Activated CD8-positive, alpha-beta memory T cell treated with anti-CD3 and anti-CD28 coated beads for 4 hours (primary cell): ENCODE measurements around the gene LINC00305.

Source experiments
- DNase-seq, 2 donors: peaks; one replicate each; pipeline ENCODE4 v3.0.0-alpha.2; 2020; ENCODE audit warnings: low read depth in 2 of 2

Gene LINC00305

GRCh38 chr18:64115881-64116280 is 33.0 kb downstream of the LINC00305 start:
- no peak for DNase-seq

- DNase-seq, result no peak
Measured at GRCh38 chr18:64111950-64112349, 36.9 kb downstream of the LINC00305 start.

- DNase-seq, result no peak
Measured at GRCh38 chr18:64110692-64111480, 38.0 kb downstream of the LINC00305 start.

- no peak for DNase-seq
Measured at GRCh38 chr18:64103986-64104385, 44.9 kb downstream of the LINC00305 start.

- no peak for DNase-seq
Measured at GRCh38 chr18:64100116-64100922, 48.6 kb downstream of the LINC00305 start.

- no peak for DNase-seq
Measured at GRCh38 chr18:64099244-64099643, 49.6 kb downstream of the LINC00305 start.

- no peak for DNase-seq
Measured at GRCh38 chr18:64097497-64097896, 51.4 kb downstream of the LINC00305 start.

GRCh38 chr18:64095056-64095455 is 53.8 kb downstream of the LINC00305 start:
- no peak for DNase-seq

- DNase-seq, result no peak
Measured at GRCh38 chr18:64094210-64094609, 54.7 kb downstream of the LINC00305 start.

GRCh38 chr18:64091526-64091925 is 57.4 kb downstream of the LINC00305 start:
- no peak for DNase-seq

- DNase-seq, result no peak
Measured at GRCh38 chr18:64090876-64091275, 58.0 kb downstream of the LINC00305 start.

- DNase-seq, result no peak
Measured at GRCh38 chr18:64083916-64084315, 65.0 kb downstream of the LINC00305 start.

GRCh38 chr18:64082513-64082912 is 66.4 kb downstream of the LINC00305 start:
- no peak for DNase-seq

GRCh38 chr18:64082054-64082453 is 66.8 kb downstream of the LINC00305 start:
- no peak for DNase-seq

- DNase-seq, result no peak
Measured at GRCh38 chr18:64073971-64074370, 74.9 kb downstream of the LINC00305 start.

GRCh38 chr18:64055019-64055418 is 93.9 kb downstream of the LINC00305 start:
- DNase-seq, result no peak

- no peak for DNase-seq
Measured at GRCh38 chr18:64053246-64053645, 95.6 kb downstream of the LINC00305 start.

GRCh38 chr18:64052772-64053171 is 96.1 kb downstream of the LINC00305 start:
- DNase-seq, result no peak

GRCh38 chr18:64044616-64045015 is 104.3 kb downstream of the LINC00305 start:
- no peak for DNase-seq

- no peak for DNase-seq
Measured at GRCh38 chr18:64042728-64043358, 106.0 kb downstream of the LINC00305 start.

- no peak for DNase-seq
Measured at GRCh38 chr18:64037812-64038414, 111.0 kb downstream of the LINC00305 start.

GRCh38 chr18:64032312-64032711 is 116.6 kb downstream of the LINC00305 start:
- DNase-seq, result no peak
